SU-DHL-6 (cell line): ENCODE results near the gene IGF1.

Source experiments
- H2AFZ ChIP-seq: fragments of 200-600 bp; sonication (generic); 2 replicates; pipeline ENCODE4 v1.6.1; 2014; ENCODE audit warnings: low read depth, mild to moderate bottlenecking, moderate library complexity, mixed read lengths, antibody characterized with exemption, low read length; ENCODE audit not compliant: severe bottlenecking
- H3F3A ChIP-seq: fragments of 200-600 bp; shearing (Covaris generic); 2 replicates; pipeline ENCODE4 v1.6.0; 2016; ENCODE audit warnings: antibody characterized with exemption, mild to moderate bottlenecking; ENCODE audit not compliant: insufficient read depth
- H3K27ac ChIP-seq: fragments of 200-600 bp; sonication (generic); 2 replicates; pipeline ENCODE4 v1.5.1; 2016; ENCODE audit warnings: low read depth, mild to moderate bottlenecking, low read length, moderate library complexity, mixed read lengths
- H3K27me3 ChIP-seq: fragments of 200-600 bp; sonication (generic), shearing (Covaris generic); 2 replicates; pipeline ENCODE4 v1.6.0; 2014; ENCODE audit warnings: mild to moderate bottlenecking, low read length
- H3K36me3 ChIP-seq: fragments of 200-600 bp; sonication (generic); 2 replicates; pipeline ENCODE4 v1.6.1; 2014; ENCODE audit warnings: mild to moderate bottlenecking, low read length, mixed read lengths
- H3K4me2 ChIP-seq: fragments of 300-600, 200-600 bp; shearing (Covaris generic), sonication (generic); 2 replicates; pipeline ENCODE4 v1.6.0; 2014; ENCODE audit warnings: low read length, low read depth, mild to moderate bottlenecking; ENCODE audit not compliant: poor library complexity, severe bottlenecking
- H3K4me3 ChIP-seq: fragments of 200-600 bp; sonication (generic); 2 replicates; pipeline ENCODE4 v1.5.1; 2014; ENCODE audit warnings: antibody characterized with exemption, low read length, mild to moderate bottlenecking, mixed read lengths; ENCODE audit not compliant: insufficient read depth, poor library complexity, severe bottlenecking
- H3K79me2 ChIP-seq: fragments of 200-600 bp; sonication (generic); 2 replicates; pipeline ENCODE4 v1.6.1; 2014; ENCODE audit warnings: mild to moderate bottlenecking, low read length, moderate library complexity; ENCODE audit not compliant: insufficient read depth
- H3K9ac ChIP-seq: fragments of 200-600 bp; sonication (generic); 2 replicates; pipeline ENCODE4 v1.7.0; 2014; ENCODE audit warnings: mild to moderate bottlenecking, low read length
- H3K9me2 ChIP-seq: fragments of 200-600 bp; sonication (generic); replicated peaks from 2 replicates; pipeline ENCODE4 v1.6.1; 2014; ENCODE audit warnings: low read length; ENCODE audit not compliant: insufficient read depth
- H3K9me3 ChIP-seq: fragments of 200-600 bp; sonication (generic); 2 replicates; pipeline ENCODE4 v1.6.1; 2014; ENCODE audit warnings: low read length, mixed read lengths; ENCODE audit not compliant: insufficient read depth
- H4K20me1 ChIP-seq: fragments of 200-600 bp; sonication (generic); 2 replicates; pipeline ENCODE4 v1.6.1; 2014; ENCODE audit warnings: low read depth, mild to moderate bottlenecking, antibody characterized with exemption, low read length, moderate library complexity, mixed read lengths
- CTCF ChIP-seq: fragments of 200-600 bp; sonication (generic); IDR thresholded peaks from one replicate; pipeline ENCODE4 v1.5.1; 2017; ENCODE audit warnings: antibody characterized with exemption, mild to moderate bottlenecking, low read length, moderate library complexity; ENCODE audit not compliant: insufficient read depth, poor library complexity, severe bottlenecking
- EZH2phosphoT487 ChIP-seq: fragments of 200-600 bp; sonication (generic), shearing (Covaris generic); conservative IDR thresholded peaks from 2 replicates; pipeline ENCODE4 v1.6.1; 2018; ENCODE audit warnings: mild to moderate bottlenecking, antibody characterized with exemption, low read length, moderate library complexity, mixed read lengths

The IGF1 gene

DNA sequence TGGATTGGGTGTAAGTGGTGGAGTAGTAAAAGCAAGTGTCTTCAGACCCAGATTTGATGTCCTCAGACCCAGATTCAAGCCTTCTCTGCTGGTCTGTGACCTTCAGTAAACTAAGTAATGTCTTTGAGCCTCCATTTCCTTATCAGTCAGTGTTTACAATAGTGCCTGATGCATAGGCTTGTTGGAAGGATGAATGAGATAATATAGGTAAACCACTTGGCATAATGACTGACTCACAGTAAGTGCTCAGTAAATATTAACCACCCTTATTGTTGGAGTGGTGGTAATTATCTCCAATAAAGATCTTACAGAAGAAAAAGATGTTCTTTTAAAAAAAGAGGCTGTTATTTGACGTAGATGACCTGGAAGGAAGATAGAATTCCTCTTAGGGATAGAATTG lies 86.2 kb downstream of the IGF1 start:
- no peak overlapping the region for H2AFZ ChIP-seq
- no peak overlapping the region for H3K9ac ChIP-seq
- H3K36me3 ChIP-seq: no peaks in the 10 kb centered on the region
- no peaks in the 10 kb centered on the region for H3F3A ChIP-seq
- TF ChIP-seq EZH2phosphoT487: no peak
- no peak for TF ChIP-seq CTCF
- no peaks in the 10 kb centered on the region for H4K20me1 ChIP-seq
- no peaks in the 10 kb centered on the region for H3K27me3 ChIP-seq
- no peak overlapping the region for H3K27ac ChIP-seq
- no peak overlapping the region for H3K4me2 ChIP-seq
- no peak overlapping the region for H3K4me3 ChIP-seq
- no peaks in the 10 kb centered on the region for H3K79me2 ChIP-seq
- no peaks in the 10 kb centered on the region for H3K9me2 ChIP-seq
- no peaks in the 10 kb centered on the region for H3K9me3 ChIP-seq

DNA sequence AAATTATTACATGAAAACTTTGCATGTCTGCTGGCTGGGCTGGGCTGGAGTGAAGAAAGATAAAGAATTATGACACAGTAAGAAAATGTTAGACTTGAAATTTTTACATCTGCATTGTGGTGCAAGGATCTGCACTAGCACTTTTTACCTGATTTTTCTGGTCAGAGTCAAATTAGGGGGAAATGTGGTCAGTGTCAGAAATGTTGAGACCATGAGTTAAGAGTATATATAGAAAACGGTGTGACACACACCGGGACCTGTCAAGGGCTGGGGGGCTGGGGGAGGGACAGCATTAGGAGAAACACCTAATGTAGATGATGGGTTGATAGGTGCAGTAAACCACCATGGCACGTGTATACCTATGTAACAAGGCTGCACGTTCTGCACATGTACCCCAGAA lies 90.3 kb downstream of the IGF1 start:
- Histone ChIP-seq H3K4me2 (no peak overlapping the region), H2AFZ (no peak overlapping the region), H3K27ac (no peak overlapping the region), H3K27me3 (no peaks in the 10 kb centered on the region), H3F3A (no peaks in the 10 kb centered on the region), H3K9ac (no peak overlapping the region), H3K79me2 (no peaks in the 10 kb centered on the region), H3K9me3 (no peaks in the 10 kb centered on the region), H4K20me1 (no peaks in the 10 kb centered on the region), H3K36me3 (no peaks in the 10 kb centered on the region), H3K4me3 (no peak overlapping the region), H3K9me2 (no peaks in the 10 kb centered on the region)
- TF ChIP-seq CTCF (no peak), EZH2phosphoT487 (no peak)

- Histone ChIP-seq H3K36me3 (no peaks in the 10 kb centered on the region), H3K79me2 (no peaks in the 10 kb centered on the region), H3K4me3 (no peak overlapping the region), H3K9me2 (no peaks in the 10 kb centered on the region), H3K4me2 (no peak overlapping the region), H3K9me3 (no peaks in the 10 kb centered on the region), H2AFZ (no peak overlapping the region), H3K27ac (no peak overlapping the region), H4K20me1 (no peaks in the 10 kb centered on the region), H3F3A (no peaks in the 10 kb centered on the region), H3K9ac (no peak overlapping the region), H3K27me3 (no peaks in the 10 kb centered on the region)
- TF ChIP-seq CTCF (no peak), EZH2phosphoT487 (no peak)
Observed at GRCh38 chr12:102388469-102388868, 91.9 kb downstream of the IGF1 start.

- TF ChIP-seq CTCF (no peak), EZH2phosphoT487 (no peak)
- H3K9me2 ChIP-seq: no peaks in the 10 kb centered on the region
- no peak overlapping the region for H3K4me3 ChIP-seq
- H3K4me2 ChIP-seq: no peak overlapping the region
- H2AFZ ChIP-seq: no peak overlapping the region
- H3K27me3 ChIP-seq: no peaks in the 10 kb centered on the region
- H3K9ac ChIP-seq: no peak overlapping the region
- H3K36me3 ChIP-seq: no peaks in the 10 kb centered on the region
- H3K79me2 ChIP-seq: no peaks in the 10 kb centered on the region
- no peaks in the 10 kb centered on the region for H3K9me3 ChIP-seq
- no peak overlapping the region for H3K27ac ChIP-seq
- no peaks in the 10 kb centered on the region for H3F3A ChIP-seq
- no peaks in the 10 kb centered on the region for H4K20me1 ChIP-seq
Observed at GRCh38 chr12:102385343-102385742, 95.0 kb downstream of the IGF1 start.
